PFSK-1 (cell line): Measurements from ENCODE around the gene CACNG4.

Experiments used
- FOXP2 ChIP-seq: optimal IDR thresholded peaks from 2 replicates; pipeline ENCODE3; 2011; ENCODE audit warnings: borderline replicate concordance, control low read depth, inconsistent platforms; ENCODE audit not compliant: insufficient read depth; ENCODE audit errors: extremely low read length, extremely low read depth
- POLR2AphosphoS5 ChIP-seq: IDR thresholded peaks from 2 replicates; pipeline ENCODE4 v1.6.1; 2012; ENCODE audit warnings: low read depth, mild to moderate bottlenecking, control low read depth, low read length, moderate library complexity
- SIN3A ChIP-seq: IDR thresholded peaks from 2 replicates; pipeline ENCODE4 v1.6.1; 2012; ENCODE audit warnings: mild to moderate bottlenecking, low read length, moderate library complexity, borderline replicate concordance; ENCODE audit not compliant: insufficient read depth
- TAF1 ChIP-seq: IDR thresholded peaks from 2 replicates; pipeline ENCODE4 v1.6.1; 2012; ENCODE audit warnings: low read length, control low read depth, borderline replicate concordance; ENCODE audit not compliant: insufficient read depth
- TF ChIP-seq, protein P1 (sequence below), 2 experiments: IDR thresholded peaks; 2 replicates each; pipeline versions ENCODE4 v1.6.1 to v1.8.0; 2011 to 2012; ENCODE audit warnings: low read depth in 2 of 2, low read length in 2 of 2, control low read depth in 1 of 2, inconsistent platforms in 1 of 2, mild to moderate bottlenecking in 1 of 2, moderate library complexity in 1 of 2; ENCODE audit not compliant: insufficient read depth in 1 of 2

CACNG4 gene

DNA sequence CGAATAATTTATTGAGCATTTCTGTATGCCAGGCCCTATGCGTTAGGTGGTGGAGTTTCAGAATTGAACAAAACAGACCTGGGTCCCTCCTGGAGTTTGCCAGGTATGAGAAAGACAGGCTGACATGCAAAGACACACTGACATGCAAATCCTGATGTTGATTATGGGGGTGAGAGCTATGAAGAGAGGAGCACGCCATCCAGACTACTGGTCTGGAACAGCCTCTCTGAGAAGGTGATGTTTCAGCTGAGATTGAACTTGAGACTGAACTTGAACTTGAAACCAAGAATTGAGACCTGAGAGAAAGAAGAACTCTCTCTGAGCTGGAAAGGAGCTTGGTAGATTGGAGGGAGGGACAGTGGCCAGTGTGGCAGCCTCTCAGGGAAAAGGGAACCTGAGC lies 14.2 kb upstream of the CACNG4 start:
- TF ChIP-seq POLR2AphosphoS5: no peak
- TF ChIP-seq TAF1: no peak
- no peak for TF ChIP-seq SIN3A
- TF ChIP-seq FOXP2: no peak
- TF ChIP-seq, protein P1, sequence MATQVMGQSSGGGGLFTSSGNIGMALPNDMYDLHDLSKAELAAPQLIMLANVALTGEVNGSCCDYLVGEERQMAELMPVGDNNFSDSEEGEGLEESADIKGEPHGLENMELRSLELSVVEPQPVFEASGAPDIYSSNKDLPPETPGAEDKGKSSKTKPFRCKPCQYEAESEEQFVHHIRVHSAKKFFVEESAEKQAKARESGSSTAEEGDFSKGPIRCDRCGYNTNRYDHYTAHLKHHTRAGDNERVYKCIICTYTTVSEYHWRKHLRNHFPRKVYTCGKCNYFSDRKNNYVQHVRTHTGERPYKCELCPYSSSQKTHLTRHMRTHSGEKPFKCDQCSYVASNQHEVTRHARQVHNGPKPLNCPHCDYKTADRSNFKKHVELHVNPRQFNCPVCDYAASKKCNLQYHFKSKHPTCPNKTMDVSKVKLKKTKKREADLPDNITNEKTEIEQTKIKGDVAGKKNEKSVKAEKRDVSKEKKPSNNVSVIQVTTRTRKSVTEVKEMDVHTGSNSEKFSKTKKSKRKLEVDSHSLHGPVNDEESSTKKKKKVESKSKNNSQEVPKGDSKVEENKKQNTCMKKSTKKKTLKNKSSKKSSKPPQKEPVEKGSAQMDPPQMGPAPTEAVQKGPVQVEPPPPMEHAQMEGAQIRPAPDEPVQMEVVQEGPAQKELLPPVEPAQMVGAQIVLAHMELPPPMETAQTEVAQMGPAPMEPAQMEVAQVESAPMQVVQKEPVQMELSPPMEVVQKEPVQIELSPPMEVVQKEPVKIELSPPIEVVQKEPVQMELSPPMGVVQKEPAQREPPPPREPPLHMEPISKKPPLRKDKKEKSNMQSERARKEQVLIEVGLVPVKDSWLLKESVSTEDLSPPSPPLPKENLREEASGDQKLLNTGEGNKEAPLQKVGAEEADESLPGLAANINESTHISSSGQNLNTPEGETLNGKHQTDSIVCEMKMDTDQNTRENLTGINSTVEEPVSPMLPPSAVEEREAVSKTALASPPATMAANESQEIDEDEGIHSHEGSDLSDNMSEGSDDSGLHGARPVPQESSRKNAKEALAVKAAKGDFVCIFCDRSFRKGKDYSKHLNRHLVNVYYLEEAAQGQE (IDR thresholded peaks at IDR 0.05; ENCODE audit: insufficient read depth in 1 of 2, low read depth in 2 of 2, low read length in 2 of 2): no peak

DNA sequence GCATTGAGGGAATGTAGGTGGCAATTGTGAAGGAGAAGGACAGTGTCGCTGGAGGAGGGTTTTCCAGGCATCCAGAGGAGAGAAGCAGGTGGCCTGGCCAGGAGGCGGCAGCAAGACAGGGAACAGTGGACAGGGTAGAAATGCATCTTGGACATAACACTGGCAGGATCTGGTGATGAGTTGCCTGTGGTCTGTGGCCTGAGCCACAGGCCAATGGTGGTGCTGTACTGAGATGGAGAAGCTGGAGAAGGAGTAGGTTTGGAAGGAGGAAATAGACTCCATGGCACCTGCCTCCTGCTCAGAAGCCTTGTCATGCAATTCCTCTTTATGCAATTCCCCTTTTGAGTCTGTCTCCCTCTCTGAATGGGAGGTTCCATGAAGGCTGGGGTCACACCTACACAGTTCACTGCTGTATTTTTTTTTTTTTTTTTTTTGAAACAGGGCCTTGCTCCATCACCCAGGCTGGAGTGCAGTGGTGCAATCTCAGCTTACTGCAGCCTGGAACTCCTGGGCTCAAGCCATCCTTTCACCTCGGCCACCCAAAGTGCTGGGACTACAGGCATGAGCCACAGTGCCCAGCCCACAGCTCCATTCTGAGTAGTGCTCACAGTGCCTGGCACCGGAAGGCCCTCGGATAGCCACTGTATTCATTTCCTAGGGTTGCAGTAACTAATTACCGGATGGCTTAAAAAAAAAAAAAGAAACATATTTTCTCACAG lies 13.5 kb upstream of the CACNG4 start:
- TF ChIP-seq TAF1 (no peak), FOXP2 (no peak), POLR2AphosphoS5 (no peak), SIN3A (no peak)
- TF ChIP-seq, protein P1 (IDR thresholded peaks at IDR 0.05; ENCODE audit: insufficient read depth in 1 of 2, low read depth in 2 of 2, low read length in 2 of 2): no peak

DNA sequence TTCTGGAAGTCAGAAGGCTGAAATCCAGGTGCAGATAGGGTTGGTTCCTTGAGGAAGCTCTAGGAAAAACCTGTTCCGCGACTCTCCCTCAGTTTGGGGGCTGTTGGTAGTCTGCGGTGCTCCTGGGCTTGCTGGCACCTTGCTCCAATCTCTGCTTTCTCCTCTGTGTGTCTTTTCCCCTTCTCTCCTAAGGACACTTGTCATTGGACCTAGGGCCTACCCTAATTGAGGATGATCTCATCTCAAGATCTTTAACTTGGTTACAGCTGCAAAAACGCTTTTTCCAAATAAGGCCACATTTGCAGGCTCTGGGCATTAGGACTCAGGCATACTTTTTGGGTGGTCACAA lies 12.9 kb upstream of the CACNG4 start:
- no peak for TF ChIP-seq TAF1
- TF ChIP-seq SIN3A: no peak
- TF ChIP-seq FOXP2: no peak
- no peak for TF ChIP-seq POLR2AphosphoS5
- TF ChIP-seq, protein P1 (IDR thresholded peaks at IDR 0.05; ENCODE audit: insufficient read depth in 1 of 2, low read depth in 2 of 2, low read length in 2 of 2): no peak

DNA sequence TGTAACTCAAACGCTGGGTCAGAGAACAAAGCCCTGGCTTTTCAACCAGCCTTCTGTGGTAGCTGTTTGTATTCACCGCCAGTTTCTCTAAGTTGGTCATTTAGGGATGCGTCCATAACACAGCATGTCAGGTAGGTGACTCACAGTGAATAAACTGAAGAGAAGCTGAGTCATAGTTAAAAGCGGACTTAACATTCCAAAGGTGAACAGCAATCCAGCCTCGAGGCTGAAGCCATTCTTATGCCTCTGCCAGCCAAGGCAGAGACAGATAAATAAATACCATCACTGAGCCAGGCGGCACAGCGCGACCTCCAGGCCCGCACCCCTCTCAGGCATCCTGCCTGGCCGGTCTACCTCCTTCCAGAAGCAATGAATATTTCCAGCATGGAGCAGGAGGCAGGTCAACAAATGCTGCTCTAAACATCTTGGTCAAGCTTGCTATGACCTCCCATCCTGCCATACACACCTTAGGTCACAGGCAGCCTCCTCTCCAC lies 12.4 kb upstream of the CACNG4 start:
- TF ChIP-seq, protein P1 (IDR thresholded peaks at IDR 0.05; ENCODE audit: insufficient read depth in 1 of 2, low read depth in 2 of 2, low read length in 2 of 2): no peak
- TF ChIP-seq FOXP2: no peak
